H1 (cell line): Measurements from ENCODE around the gene TAS1R1. TPM values are rescaled to one million over a fixed set of nuclear protein-coding genes. Genes with fewer than 3 reads are reported as not detected.

Experiments
- TBP ChIP-seq: IDR thresholded peaks from 2 replicates; pipeline ENCODE4 v1.6.1; 2011; ENCODE audit warnings: low read depth, low read length, improper control_type of control experiment
- polyA plus RNA-seq, 7 experiments: library from polyadenylated mRNA; depleted of rRNA in 3 of 7; stranded (reverse) in 5 of 7; unstranded in 2 of 7; fragments of >200 nt in 5 of 7; fragments of 200-250 nt in 2 of 7; gene quantifications; 1 replicate in 5 of 7; 2 replicates in 1 of 7; 4 replicates in 1 of 7; pipeline versions ENCODE4 v1.2.1 to v1.2.3, GENCODE V29; 2011 to 2013; ENCODE audit warnings: missing spikeins in 2 of 7, mixed read lengths in 2 of 7
- total RNA-seq: library from RNA; stranded (reverse); fragmentation: NEBNext Ultra II Directional; extraction: Animal tissue kit (Norgen Biotek cat#: 25700); gene quantifications from 2 replicates; pipeline ENCODE4 v1.2.1, GENCODE V29; 2021
- TF ChIP-seq, protein P1 (sequence below): IDR thresholded peaks from 2 replicates; pipeline ENCODE4 v1.6.1; 2011; ENCODE audit warnings: low read length, improper control_type of control experiment
- TF ChIP-seq, protein P2 (sequence below): IDR thresholded peaks from 2 replicates; pipeline ENCODE4 v1.6.1; 2012; ENCODE audit warnings: inconsistent platforms

Gene TAS1R1
- total and polyA plus RNA-seq, 2 of the 8 experiments (the other 6 are each of a cell fraction or from before 2014, with no cell fraction given): 0.26 TPM; not detected in 1

DNA sequence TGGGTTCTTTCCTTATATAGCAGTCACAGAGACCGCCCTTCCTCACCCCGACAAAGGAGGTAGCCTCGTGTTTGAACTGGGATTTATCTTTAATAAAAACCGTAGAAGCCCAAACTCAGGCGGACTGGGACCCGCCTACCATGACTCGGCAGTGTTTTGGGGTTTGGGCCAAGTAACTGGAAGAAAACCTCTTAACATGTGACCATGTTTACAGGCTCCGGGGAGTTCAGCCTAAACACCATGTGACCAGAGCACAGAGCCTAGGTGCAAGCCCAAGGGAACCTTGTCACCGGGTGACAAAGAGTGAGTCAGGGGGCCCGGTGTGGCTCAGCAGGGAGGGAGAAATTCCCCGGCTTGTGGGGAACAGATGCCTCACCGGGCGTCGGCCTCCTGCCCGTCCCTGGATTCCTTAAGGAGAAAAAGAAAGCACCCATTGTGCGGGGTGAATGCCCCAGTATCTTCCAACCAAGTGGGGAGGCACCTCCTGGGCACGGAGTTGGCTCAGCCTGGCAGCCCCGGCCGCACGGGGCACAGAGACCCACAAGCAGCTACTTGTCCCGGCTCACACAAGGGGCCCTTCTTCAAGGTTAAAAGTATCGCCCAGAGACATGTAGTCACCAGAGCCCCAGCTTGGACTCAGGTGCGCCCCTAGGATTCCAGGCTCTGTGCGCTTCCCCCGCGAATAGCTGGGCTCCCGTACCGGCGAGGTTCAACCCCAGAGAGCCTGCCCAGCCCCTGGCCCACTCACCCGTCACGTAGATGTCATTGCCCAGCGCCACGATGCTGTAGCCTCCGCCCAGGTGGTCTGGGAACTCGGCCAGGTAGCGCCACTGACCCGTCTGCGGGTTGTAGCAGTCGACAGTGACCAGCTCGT lies 46.2 kb downstream of the TAS1R1 start (continued):
- TF ChIP-seq, protein P1, sequence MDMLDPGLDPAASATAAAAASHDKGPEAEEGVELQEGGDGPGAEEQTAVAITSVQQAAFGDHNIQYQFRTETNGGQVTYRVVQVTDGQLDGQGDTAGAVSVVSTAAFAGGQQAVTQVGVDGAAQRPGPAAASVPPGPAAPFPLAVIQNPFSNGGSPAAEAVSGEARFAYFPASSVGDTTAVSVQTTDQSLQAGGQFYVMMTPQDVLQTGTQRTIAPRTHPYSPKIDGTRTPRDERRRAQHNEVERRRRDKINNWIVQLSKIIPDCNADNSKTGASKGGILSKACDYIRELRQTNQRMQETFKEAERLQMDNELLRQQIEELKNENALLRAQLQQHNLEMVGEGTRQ: peak; percentile 55
- TF ChIP-seq, protein P2, sequence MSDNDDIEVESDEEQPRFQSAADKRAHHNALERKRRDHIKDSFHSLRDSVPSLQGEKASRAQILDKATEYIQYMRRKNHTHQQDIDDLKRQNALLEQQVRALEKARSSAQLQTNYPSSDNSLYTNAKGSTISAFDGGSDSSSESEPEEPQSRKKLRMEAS: peak; percentile 51
- 0 out of 2 replicates have a peak, but pooled peaks have one; percentile 5 for TF ChIP-seq TBP
